DMS79 (cell line): ENCODE results near the gene PDZK1IP1.
"Not testable (repeated sequence)": the region's sequence is repeated elsewhere in the genome, so short reads cannot be mapped to it uniquely, and the experiment has no call there.

Experiments
- DNase-seq: peaks from one replicate; lab custom pipeline; 2025; lab: John Stamatoyannopoulos, UW

The PDZK1IP1 gene

DNA sequence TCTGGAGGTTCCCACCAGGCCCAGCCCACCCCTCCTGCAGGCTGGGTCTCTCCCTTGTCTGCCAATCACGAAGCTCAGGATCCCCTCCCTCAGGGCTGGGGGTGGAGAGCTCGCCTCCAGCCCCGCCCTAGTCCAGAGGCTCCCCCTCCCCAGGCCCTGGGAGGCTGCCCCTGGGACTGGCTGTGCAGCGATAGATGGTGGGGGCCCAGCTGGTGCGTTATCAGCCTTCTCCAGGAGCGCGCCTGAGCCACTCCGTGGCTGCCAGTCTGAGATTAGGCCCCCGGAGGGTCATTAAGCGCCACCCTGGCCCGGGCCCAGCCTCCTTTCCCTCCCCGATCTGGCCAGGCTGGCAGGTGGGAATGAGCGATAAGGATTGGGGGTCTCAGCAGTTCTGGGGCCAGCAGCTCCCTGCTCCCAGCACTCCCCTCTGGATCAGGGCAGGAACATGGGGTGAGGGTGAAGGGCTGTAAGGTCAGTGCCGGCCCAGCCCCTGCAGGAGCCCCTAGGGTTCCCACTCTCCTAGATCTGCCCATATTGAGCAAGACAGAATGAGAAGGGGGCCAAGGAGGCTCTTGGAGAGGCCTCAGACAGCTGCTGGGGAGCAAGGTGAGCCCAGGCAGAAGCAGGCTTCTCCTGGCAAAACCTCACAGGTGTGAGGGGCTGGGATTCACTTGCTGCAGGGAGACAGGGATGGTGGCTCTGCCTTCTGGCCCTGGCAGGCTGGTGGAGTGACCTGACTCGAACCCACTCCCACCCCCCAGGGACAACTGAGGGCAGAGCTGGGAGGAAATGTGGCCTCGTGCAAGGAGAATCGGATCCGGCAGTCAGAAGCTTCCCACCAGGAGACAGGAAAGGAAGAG lies 8.5 kb downstream of the PDZK1IP1 start:
- DNase-seq: no peak

DNA sequence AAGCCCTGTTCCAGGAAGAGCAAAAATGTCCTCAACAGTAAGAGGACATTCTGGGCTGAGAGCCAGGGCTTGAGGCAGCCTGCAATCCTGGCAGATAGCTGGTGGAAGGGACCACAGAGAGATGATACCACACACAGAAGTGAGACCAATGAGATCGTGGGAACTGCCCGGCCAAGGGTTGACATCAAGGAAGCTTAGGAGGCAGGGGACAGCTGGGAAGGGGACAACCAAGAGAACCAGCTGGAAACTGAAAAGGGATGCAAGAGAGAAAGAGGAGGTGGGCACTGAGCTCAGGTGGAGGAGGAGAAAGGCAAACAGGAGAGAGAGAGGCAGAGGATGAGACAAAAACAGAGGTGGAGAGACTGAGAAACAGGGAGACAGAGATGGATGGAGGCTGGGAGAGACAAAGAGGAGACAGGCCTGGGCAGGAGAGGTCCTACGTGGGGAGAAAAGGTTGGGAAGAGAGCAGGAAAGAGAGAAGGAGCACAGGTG lies 9.2 kb downstream of the PDZK1IP1 start:
- no peak for DNase-seq

DNA sequence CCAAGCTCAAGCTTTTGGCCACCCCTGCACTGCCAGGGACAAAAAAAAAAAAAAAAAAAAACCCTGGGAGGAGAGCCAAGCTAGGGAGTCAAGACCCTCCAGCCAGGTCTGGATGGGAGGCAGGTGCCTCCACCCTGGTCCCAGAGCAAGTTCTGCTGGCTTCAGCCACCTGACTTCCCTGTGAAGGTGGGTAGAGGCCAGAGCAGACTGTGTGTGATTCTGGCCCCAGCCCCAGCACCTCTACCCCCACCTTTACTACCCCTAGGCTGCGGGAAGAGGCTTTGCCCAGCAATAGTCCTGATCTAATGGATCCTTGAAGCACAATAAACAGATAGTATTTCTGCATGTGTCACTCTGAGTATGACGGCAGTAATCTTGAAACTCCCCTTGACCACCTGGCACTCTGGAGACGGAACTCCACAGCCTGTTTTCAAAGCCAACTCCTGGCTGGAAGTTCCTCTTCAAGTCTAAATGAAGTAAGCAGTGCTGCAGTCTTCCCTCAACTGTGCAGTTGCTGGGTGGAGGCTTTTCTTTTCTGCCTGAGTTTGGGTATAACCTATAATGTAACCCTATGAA lies 9.8 kb downstream of the PDZK1IP1 start:
- DNase-seq: peak; percentile 53

DNA sequence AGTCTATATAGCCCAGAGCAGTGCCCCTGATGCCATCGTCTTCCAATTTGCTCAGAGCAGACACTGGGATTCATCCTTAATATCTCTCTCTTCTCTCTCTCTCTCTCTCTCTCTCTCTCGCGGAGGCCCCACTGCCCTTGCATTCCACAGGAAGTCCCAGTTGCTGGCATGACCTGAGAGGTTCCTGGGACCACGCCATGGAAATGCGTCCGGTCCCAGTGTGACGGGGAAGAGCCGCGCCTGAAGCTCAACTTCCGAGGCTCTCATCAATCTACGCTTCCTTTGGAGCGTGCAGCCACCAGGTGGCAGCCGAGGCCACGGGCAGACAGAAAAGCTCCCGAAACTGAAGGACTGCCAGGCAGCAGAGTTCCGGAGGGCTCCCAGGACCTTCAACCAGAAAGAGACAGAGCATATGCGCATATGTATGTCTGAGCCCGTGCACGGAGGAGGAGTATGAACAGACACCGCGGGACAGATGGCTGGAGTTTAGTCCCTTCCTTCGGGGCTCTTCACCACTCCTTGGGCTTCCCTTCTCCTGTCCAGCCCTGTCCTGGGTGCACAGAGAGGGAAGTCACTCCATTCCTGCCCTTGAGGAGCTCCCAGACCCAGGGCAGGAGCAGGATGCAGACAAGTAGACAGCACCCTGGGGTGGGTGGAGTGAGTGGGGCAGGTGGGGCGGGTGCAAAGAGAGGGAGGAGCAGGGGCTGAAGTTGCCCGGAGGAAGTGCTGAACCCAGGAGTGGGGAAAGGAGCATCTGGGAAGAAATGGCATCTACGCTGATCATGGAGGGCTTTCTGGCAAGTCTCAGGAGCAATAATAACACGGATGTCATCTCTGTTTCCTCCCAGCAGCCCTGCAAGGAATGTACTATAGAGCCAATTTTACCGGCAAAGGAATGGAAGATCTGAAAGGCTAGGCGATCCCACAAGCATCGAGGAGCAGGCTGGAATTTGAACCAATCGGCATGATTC lies 10.5 kb downstream of the PDZK1IP1 start:
- peak; percentile 89 for DNase-seq

DNA sequence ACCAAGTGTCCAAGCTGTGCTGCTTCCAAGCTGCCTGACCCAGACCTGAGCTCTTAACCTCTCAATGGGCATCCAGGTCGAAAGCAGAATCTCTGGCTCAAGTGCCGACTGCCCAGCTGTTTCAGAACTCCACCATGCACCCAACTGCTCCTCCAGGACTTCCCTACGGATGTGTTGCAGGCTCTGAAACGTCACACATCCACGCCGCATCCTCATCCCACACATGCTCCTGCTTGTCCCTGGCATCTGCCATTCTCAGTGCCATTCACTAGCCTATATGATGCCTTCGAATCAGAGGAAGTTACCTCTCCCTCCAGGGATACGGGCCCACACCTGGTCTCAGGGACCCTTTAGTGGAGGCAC lies 11.2 kb downstream of the PDZK1IP1 start:
- DNase-seq: no peak

DNA sequence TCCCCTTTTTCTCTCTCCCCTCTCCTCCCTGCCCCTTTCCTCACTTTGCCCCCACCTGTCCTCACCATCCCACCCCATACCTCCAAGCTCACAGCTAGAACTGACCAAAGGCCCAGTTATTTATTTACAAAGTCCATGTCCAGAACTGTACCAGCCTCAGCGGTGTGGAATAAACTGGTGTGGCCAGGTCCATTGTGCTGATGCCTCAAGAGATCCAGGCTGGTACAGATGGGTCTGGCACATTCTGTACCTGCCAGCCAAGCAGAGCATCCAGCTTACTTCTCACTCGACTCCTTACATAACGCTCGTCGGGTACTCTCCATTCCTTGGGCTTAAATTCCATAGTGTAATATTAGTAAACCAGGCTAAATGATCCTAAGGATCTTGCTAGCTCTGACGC lies 11.8 kb downstream of the PDZK1IP1 start:
- no peak for DNase-seq

DNA sequence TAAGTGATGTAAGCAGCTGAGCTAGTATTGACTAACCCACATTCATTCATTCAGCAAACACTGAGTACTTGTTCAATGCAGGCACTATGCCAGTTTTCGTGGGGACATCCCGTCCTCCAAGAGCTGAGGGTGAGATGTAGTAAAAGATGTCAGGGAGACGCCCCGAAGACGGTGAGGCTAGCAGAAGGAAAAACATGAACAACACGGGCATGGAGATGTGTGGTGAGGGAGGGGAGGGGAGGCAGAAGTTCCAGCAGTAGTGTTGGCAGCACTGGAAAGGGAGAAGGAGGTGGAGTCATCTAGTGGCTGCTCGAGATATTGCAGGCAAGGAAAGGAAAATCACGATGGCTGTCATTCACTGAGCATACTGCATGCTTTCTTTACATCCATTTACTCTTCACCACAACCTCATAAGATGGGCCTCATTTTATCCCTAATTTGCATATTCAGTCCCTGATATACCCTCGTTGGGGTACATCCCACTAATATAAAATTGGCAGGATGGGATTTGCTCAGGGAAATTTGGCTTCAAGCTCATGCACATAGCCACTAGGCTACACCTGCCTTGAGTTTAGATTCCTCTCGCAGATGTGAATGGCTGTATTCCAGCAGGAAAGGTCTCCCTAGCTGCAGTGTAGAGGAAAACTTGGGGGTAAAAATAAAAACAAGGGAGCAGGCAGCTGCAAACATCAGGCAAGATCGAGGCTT lies 14.5 kb downstream of the PDZK1IP1 start:
- DNase-seq: peak; percentile 24

DNA sequence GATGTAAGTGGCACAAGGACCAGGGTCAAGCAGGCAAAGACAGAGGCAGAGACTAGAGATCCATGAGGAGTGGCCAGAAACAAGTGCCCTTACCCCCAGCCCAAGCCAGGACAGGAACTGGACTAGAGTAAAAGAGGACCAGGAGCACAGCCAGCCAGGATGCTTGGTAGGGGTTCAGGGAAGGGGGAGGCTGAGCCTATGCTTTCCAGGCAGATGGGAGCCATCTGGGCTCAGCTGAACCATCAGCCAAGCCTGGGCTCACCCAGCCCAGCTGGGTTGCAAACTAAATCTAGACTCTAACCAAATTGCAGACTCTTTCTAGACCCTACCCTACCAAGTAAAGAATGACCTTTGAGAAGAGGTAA lies 15.2 kb downstream of the PDZK1IP1 start:
- DNase-seq: no peak

DNA sequence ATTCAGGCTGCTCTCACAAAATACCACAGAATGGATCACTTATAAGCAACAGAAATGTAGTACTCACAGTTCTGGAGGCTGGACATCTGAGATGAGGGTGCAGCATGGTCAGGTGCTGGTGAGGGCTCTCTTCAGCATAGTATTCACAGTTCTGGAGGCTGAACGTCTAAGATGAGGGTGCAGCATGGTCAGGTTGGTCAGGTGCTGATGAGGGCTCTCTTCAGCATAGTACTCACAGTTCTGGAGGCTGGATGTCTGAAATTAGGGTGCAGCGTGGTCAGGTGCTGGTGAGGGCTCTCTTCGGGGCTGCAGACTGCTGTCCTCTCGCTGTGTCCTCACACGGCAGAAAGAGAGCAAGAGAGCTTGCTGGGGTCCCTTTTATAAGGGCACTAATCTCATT lies 17.1 kb downstream of the PDZK1IP1 start:
- DNase-seq: no peak

DNA sequence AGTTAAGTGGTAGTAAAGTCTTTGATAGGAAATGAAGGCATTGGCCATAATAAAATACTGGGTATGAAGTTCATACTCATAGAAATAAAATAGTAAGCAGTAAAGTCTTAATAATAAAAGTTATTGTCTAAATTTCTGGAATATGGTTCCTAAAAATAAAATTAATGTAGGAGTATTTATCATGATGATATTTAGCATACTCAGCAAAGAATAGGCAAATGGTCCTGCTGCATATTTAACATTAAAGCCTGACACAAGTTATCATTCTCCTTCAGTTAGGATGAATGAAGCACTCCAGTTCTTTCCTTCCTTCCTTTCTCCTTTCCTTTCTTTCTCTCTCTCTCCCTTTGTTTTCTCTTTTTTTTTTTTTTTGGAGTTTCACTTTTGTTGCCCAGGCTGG lies 25.3 kb downstream of the PDZK1IP1 start:
- no peak for DNase-seq

DNA sequence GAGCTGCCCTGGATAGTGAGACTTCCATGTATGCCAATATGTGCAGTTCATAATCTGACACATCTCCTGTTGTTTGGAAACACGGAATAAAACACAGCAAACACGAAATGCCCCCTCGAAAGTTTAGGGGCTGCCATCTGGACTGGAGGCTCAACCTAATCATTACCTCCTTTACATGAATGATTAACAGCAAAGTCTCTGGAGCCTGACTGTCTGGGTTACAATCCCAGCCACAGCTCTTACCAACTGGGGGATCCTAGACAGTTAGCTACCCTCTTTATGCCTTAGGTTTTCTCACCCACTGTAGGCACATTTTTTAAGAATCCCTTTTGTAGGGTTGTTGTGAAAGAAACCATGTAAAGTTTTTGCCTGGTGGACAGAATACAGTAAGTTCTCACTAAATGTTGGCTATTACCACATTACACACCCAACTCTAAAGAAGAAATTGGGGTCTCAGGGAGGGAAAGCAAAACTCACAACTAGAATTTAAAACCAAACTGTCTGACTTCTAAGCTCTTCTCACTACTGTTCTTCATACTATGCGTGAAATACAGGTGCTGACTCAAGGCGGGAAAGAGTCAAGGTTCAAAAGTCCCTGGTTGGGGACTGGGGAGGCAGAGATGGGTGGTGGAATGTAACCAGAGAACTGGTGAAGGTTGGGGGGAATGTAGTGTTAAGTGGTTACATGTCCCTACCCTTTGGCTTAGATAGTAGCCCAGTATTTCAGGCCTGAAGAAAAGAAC lies 28.4 kb downstream of the PDZK1IP1 start:
- DNase-seq: no peak

DNA sequence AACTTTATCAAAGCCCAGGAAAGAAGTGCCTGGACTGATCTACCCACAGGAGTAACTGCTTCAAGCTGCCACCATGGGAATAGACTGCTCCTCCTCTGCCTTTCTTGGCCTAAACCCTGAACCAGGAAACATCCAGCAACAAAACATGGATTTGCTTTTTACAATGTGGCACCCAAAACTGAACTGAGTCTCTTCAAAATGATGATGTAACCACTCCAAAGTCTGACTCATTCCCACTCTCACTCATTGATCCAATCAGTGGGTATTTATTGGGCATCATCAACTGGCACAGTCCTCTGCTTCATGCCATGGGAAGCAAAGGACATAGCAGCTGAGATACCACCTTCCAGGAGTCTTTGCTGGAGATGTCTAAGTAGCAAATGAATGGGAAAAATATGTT lies 29.1 kb downstream of the PDZK1IP1 start:
- DNase-seq: no peak

DNA sequence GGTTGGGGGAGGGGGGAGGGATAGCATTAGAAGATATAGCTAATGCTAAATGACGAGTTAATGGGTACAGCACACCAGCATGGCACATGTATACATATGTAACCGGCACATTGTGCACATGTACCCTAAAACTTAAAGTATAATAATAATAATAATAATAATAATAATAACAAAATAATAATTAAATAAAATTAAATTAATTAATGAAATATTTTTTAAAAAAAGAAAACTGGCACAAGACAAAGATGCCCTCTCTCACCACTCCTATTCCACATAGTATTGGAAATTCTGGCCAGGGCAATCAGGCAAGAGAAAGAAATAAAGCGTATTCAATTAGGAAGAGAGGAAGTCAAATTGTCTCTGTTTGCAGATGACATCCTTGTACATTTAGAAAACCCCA lies 31.9 kb downstream of the PDZK1IP1 start:
- not testable (repeated sequence) for DNase-seq

DNA sequence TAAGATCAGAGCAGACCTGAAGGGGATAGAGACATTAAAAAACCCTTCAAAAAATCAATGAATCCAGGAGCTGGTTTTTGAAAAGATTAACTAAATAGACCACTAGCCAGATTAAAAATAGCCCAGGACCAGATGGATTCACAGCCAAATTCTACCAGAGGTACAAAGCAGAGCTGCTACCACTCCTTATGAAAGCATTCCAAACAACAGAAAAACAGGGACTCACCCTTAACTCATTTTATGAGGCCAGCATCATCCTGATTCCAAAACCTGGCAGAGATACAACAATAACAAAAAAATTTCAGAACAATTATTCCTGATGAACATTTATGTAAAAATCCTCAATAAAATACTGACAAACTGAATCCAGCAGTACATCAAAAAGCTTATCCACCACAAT lies 33.4 kb downstream of the PDZK1IP1 start:
- not testable (repeated sequence) for DNase-seq

DNA sequence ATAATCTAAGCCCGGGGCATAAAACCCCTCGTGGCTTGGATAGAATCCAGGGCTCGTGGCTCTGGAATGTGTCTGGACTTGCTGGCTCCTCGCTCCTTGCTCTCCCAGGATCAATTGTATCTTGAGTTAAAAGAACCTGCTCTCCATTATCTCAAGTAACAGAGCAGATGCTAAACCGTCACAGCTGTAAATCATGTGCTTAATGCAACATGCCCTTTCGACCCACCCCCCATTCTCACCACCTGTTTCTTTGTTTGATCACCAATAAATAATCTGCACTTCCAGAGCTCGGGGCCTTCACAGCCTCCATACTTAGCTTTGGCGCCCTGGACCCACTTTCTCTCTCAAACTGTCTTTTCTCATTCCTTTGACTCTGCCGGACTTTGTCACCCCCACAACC lies 40.7 kb downstream of the PDZK1IP1 start:
- DNase-seq: peak; percentile 23

DNA sequence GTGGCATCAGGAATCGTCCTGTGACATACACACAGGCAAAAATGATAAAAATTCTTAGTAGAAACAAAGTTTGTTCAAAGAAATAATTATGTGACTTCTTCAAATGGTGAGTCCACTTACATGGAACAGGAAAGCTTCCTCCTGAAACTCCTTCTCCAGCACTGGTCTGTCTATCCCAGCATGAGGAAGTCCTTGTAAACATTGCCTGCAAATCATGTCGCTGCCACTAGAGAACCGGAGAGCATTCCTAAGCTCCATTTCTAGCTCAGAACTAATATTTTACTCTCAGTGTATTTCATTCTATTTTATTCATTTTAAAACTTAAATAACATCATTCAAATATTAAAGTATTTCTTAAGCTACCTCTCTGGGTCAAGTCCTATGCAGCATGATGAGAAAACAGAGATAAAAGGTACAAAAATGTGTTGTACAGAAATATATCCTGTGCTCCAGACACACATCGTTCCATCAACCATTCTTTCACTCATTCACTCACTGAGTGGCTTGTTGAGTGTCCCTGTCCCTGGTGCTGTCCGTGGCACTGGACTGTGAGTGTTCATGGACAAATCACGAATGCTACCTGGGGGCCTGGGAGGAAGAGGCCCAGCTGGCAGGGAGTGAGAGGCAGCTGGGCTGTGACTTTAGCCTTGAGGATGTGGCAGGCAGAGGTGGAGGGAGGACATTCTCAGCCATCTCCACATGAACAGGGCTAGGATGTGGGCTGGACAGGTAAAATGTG lies 42.6 kb downstream of the PDZK1IP1 start:
- DNase-seq: no peak

DNA sequence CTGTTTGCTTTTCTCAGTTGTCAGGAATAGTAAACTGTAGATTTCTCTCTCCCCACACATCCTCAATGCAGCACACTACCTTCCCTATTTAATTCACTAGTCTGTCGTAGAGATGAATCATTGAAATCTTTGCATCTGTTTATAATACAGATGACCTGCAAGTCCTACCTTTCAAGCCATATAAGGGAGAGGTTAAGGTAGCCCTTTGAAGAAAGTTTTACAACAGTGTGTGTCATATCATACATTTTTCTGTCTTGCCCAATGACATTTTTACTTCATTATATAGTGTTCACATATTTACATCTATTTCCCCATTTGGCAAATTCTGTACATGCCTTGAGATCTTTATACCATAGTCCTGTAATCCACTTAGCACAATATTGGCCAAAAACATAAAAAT lies 43.3 kb downstream of the PDZK1IP1 start:
- not testable (repeated sequence) for DNase-seq

DNA sequence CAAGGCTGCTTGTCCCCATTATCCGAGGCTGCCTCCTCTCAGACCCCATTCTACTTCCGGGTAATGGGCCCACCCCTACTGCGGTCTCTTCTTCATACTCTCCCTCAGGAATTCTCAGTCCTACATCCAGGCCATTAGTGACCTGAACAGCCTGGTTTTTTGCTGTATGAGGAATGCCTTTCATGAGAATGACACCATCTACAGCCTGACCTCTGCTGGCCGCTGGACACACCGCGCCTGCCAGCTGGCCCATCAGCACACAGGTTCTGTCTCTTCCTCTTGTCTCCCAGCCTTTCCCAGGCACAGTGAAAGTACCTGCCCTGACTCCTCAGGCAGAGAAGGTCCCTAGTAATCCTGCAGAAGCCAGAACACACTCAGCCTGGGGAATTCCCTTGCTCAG lies 46.2 kb downstream of the PDZK1IP1 start:
- DNase-seq: not testable (repeated sequence)

DNA sequence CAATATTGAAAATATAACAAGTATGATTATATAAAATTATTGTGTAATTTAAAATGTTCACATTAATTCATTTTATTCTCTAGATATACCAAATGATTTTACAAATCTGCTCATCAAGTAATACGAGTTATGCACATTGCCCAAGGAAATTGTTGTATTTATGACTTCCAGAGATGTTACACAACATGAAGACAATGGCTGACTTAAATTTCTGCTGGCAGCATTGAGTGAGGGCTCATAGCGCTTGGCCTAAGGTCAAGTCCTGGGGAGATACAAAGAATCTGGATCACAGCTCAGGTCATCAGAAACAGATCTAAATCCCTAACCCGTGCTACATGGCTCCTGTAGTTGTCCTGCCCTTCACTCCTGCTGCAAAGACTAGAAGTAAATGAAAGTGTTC lies 49.5 kb downstream of the PDZK1IP1 start:
- not testable (repeated sequence) for DNase-seq

DNA sequence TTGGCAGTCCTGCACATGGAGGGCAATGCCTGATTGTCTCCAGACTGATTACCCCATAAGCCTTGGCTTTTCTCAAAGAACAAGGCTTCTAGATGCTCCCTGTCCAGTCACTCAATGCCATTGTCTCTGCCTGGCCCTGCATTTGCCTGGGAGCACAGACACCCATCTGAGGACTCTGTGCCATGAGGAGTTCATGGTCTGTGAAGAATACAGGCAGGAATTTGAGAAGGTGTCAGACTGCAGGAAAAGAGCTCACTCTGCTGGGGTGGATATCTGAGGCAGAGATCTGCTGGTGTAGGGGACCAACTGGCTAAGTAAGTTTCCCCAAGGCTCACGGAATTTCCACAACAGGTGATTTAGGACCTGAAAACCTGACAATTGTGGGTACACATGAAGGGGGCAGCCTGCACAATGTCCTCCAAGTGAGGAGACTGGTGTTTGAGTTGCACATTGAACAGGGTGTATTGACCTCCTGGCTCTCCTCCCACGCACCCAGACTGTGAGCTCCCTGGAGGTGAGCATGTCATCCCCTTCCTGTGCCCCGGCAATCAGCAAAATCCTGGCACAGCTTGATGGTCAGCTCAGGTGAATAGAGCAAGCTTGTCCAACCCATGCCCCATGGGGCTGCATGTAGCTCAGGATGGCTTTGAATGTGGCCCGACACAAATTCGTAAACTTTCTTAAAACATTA lies 51.8 kb downstream of the PDZK1IP1 start:
- no peak for DNase-seq
